ENCODE data around the gene KCP. TPM values are rescaled to one million over a fixed set of nuclear protein-coding genes. Genes with fewer than 3 reads are reported as not detected.

The KCP gene
- total and polyA plus RNA-seq, 5 donors = 0.23 to 0.36 (median 0.25) TPM

GRCh38 chr7:128931190-128931798 is 20.8 kb upstream of the KCP start:
- no peaks in the 10 kb centered on the region for H3K27me3 ChIP-seq (ENCODE audit: control insufficient read depth, insufficient read depth)
- DNase-seq (peak in 2 of 3 donors; percentile 24 to 39), ATAC-seq (no peak)
- H3K27ac ChIP-seq (ENCODE audit: low read length) = no peak overlapping the region
- no peaks in the 10 kb centered on the region for H3K4me1 ChIP-seq (ENCODE audit: control insufficient read depth, insufficient read depth, low read length)
- no peak overlapping the region for H3K4me3 ChIP-seq (ENCODE audit: low read length)
- 90% methylated on average over 18 of the region's 18 CpGs for WGBS
- intact Hi-C loops (cut with DNase I) = no loop called here
- H3K9me3 ChIP-seq (ENCODE audit: control insufficient read depth, low read length) = no peaks in the 10 kb centered on the region

- Histone ChIP-seq H3K4me1 (ENCODE audit: control insufficient read depth, insufficient read depth, low read length) (no peaks in the 10 kb centered on the region), H3K4me3 (ENCODE audit: low read length) (no peak overlapping the region), H3K27ac (ENCODE audit: low read length) (no peak overlapping the region), H3K9me3 (ENCODE audit: control insufficient read depth, low read length) (no peaks in the 10 kb centered on the region), H3K27me3 (ENCODE audit: control insufficient read depth, insufficient read depth) (no peaks in the 10 kb centered on the region)
- 81% methylated on average over 14 of the region's 14 CpGs for WGBS
- DNase-seq (peak in 2 of 3 donors; percentile 16 to 41), ATAC-seq (no peak)
- intact Hi-C loops (cut with DNase I) = no loop called here
Measured at GRCh38 chr7:128928882-128929788, 18.6 kb upstream of the KCP start.

GRCh38 chr7:128928159-128928813 is 17.8 kb upstream of the KCP start:
- peak in 1 of 3 donors; percentile 17 for DNase-seq
- Histone ChIP-seq H3K4me3 (ENCODE audit: low read length) (no peak overlapping the region), H3K27me3 (ENCODE audit: control insufficient read depth, insufficient read depth) (no peaks in the 10 kb centered on the region), H3K4me1 (ENCODE audit: control insufficient read depth, insufficient read depth, low read length) (no peaks in the 10 kb centered on the region), H3K9me3 (ENCODE audit: control insufficient read depth, low read length) (no peaks in the 10 kb centered on the region), H3K27ac (ENCODE audit: low read length) (no peak overlapping the region)
- 96% methylated on average over 8 of the region's 8 CpGs for whole genome bisulfite sequencing
- intact Hi-C loops (cut with DNase I) = no loop called here
- no peak for ATAC-seq

- Histone ChIP-seq H3K4me3 (ENCODE audit: low read length) (no peak overlapping the region), H3K27me3 (ENCODE audit: control insufficient read depth, insufficient read depth) (no peaks in the 10 kb centered on the region), H3K9me3 (ENCODE audit: control insufficient read depth, low read length) (no peaks in the 10 kb centered on the region), H3K4me1 (ENCODE audit: control insufficient read depth, insufficient read depth, low read length) (no peaks in the 10 kb centered on the region), H3K27ac (ENCODE audit: low read length) (no peak overlapping the region)
- DNase-seq (peak in 1 of 3 donors; percentile 13), ATAC-seq (no peak)
- 79% methylated on average over 8 of the region's 8 CpGs for whole genome bisulfite sequencing
- intact Hi-C loops (cut with DNase I) = no loop called here
Measured at GRCh38 chr7:128924707-128925588, 14.4 kb upstream of the KCP start.

DNA sequence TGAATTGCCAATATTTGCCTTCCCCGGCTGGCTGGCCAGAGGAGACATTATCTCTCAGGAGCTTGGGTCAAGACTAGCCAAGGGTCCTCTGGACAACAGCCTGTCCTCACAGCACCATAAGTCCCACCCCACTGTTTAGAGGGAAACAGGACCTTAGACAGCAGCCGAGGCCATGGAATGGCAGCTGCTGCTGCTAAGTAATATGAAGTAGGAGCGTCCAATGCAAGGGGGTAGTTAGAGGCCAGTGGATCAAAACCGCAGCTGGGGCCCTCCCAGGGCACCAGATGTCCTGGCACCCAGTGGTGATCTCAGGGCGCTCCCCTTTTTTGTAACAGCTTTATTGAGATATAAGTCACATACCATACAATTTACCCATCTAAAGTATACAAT is 12.9 kb upstream of the KCP start:
- intact Hi-C loops (cut with DNase I) = no loop called here
- 82% methylated on average over 5 of the region's 5 CpGs for WGBS
- Histone ChIP-seq H3K9me3 (ENCODE audit: control insufficient read depth, low read length) (no peaks in the 10 kb centered on the region), H3K27me3 (ENCODE audit: control insufficient read depth, insufficient read depth) (no peaks in the 10 kb centered on the region), H3K27ac (ENCODE audit: low read length) (no peak overlapping the region), H3K4me3 (ENCODE audit: low read length) (no peak overlapping the region), H3K4me1 (ENCODE audit: control insufficient read depth, insufficient read depth, low read length) (no peaks in the 10 kb centered on the region)
- ATAC-seq (no peak), DNase-seq (peak in 1 of 3 donors; percentile 11)

DNA sequence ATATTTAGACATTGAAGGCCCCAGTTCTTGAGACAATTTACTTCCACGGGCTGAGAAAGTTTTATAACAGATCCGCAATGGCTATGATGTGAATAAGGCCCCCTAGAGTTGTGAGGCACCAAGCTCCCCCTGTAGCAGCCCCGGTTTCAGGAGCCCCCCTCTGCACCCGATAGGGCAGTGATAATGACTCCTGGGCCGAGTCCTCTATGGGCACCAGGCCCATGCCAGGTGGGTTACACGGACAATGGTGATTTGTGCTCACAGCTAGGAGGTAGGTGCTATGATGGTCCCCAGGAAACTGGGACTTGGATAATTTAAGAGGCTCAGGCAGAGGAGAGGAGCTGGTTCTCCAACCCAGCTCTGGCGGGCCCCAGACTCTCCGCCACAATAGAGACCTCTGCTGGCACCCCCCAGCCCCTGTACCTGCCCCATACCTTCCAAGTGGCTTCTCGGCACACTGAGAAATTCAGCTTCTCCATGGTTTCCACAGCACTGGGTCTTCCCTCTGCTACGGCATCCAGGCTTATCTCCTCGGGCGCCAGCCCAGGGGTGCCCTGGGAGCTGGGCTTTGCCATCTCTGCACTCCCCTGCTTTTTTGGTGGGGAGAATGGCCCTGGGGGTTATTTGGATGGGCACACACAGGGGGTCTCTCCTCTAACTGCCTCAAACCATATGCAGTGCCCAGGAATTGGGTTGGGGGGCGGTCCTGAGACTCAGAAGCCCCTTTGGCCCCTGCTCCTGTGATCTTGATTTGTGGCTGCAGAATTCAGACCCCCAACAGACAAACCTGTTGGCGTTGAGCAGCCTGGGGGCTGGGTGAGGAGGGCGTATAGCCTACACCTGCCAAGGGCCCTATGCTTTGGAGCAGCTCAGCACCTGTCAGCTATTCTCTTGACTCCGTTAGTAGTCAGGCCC is 12.2 kb upstream of the KCP start:
- no peaks in the 10 kb centered on the region for H3K27me3 ChIP-seq (ENCODE audit: control insufficient read depth, insufficient read depth)
- DNase-seq = peak in 1 of 3 donors; percentile 11
- WGBS = 82% methylated on average over 16 of the region's 16 CpGs

GRCh38 chr7:128921866-128922440 is 11.4 kb upstream of the KCP start:
- no peaks in the 10 kb centered on the region for H3K4me1 ChIP-seq (ENCODE audit: control insufficient read depth, insufficient read depth, low read length)
- peak in 1 of 3 donors; percentile 14 for DNase-seq
- WGBS = 65% methylated on average over 9 of the region's 9 CpGs
- intact Hi-C loops (cut with DNase I) = no loop called here
- H3K27me3 ChIP-seq (ENCODE audit: control insufficient read depth, insufficient read depth) = no peaks in the 10 kb centered on the region
- no peaks in the 10 kb centered on the region for H3K9me3 ChIP-seq (ENCODE audit: control insufficient read depth, low read length)
- no peak overlapping the region for H3K4me3 ChIP-seq (ENCODE audit: low read length)
- H3K27ac ChIP-seq (ENCODE audit: low read length) = no peak overlapping the region
- no peak for ATAC-seq

More for the DNA sequence above, 12.2 kb upstream of the KCP start:
- Histone ChIP-seq H3K9me3 (ENCODE audit: control insufficient read depth, low read length) (no peaks in the 10 kb centered on the region), H3K4me1 (ENCODE audit: control insufficient read depth, insufficient read depth, low read length) (no peaks in the 10 kb centered on the region), H3K27ac (ENCODE audit: low read length) (no peak overlapping the region), H3K4me3 (ENCODE audit: low read length) (no peak overlapping the region)
- intact Hi-C loops (cut with DNase I) = no loop called here
- ATAC-seq = peak in 1 of 2 donors; percentile 26

DNA sequence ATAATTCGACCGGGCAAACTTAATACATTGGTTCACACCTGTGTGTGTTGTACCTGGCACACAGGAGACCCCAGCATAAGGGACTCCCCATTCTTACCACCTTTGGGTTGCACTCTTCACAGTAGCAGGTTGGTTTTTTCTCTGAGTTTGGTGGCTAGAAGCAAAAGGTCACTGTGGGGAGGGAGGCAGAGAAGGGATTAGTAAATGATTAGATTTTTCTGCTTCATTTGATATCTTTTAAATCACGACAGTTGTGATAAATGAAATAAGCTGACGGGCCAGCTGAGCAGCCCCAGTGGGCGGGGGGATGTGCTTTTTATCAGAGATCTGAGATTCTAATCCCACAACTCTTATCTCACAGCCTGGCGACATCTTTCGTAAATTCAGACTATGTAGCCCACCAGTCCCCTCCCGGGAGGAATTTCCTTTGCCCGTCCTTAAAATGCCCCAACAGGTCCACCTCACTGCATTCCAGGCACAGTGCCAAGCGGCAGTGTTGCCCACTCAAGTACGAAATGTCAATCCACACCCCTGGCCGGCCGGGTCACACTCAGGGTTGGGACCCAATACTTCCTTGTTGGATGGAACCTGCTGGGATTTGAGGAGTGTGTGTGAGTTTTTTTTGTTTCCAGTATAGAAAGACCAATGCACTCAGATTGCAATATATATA is 10.5 kb upstream of the KCP start:
- no peaks in the 10 kb centered on the region for H3K27me3 ChIP-seq (ENCODE audit: control insufficient read depth, insufficient read depth)
- WGBS = 40% methylated on average over 13 of the region's 13 CpGs
- H3K27ac ChIP-seq (ENCODE audit: low read length) = no peak overlapping the region
- peak in 1 of 3 donors; percentile 52 for DNase-seq
- intact Hi-C loops (cut with DNase I) = no loop called here
- no peaks in the 10 kb centered on the region for H3K4me1 ChIP-seq (ENCODE audit: control insufficient read depth, insufficient read depth, low read length)
- H3K4me3 ChIP-seq (ENCODE audit: low read length) = no peak overlapping the region
- no peak for ATAC-seq
- H3K9me3 ChIP-seq (ENCODE audit: control insufficient read depth, low read length) = no peaks in the 10 kb centered on the region
